Putamen (tissue), 1 donor: ENCODE measurements around the gene CSF2RB.

Source experiments
- DNase-seq: peaks from one replicate; pipeline ENCODE4 v3.0.0-alpha.2; 2016; ENCODE audit warnings: low spot score

CSF2RB gene

GRCh38 chr22:36936362-36937116, 23.1 kb downstream of the CSF2RB start:
- DNase-seq: no peak

- DNase-seq: no peak
Measured at GRCh38 chr22:36937319-36938027, 24.0 kb downstream of the CSF2RB start.

GRCh38 chr22:36938028-36938425, 24.6 kb downstream of the CSF2RB start:
- no peak for DNase-seq

GRCh38 chr22:36938886-36939285, 25.5 kb downstream of the CSF2RB start:
- no peak for DNase-seq

GRCh38 chr22:36940676-36941075, 27.2 kb downstream of the CSF2RB start:
- DNase-seq: no peak

- no peak for DNase-seq
Measured at GRCh38 chr22:36942556-36942955, 29.1 kb downstream of the CSF2RB start.

- DNase-seq: no peak
Measured at GRCh38 chr22:36946421-36947158, 33.2 kb downstream of the CSF2RB start.

- no peak for DNase-seq
Measured at GRCh38 chr22:36948273-36949225, 35.1 kb downstream of the CSF2RB start.

GRCh38 chr22:36950797-36951590, 37.6 kb downstream of the CSF2RB start:
- DNase-seq: no peak

GRCh38 chr22:36951746-36952145, 38.3 kb downstream of the CSF2RB start:
- DNase-seq: no peak

GRCh38 chr22:36953239-36954080, 40.0 kb downstream of the CSF2RB start:
- DNase-seq: no peak

- DNase-seq: no peak
Measured at GRCh38 chr22:36954251-36955014, 41.0 kb downstream of the CSF2RB start.

- no peak for DNase-seq
Measured at GRCh38 chr22:36955691-36956090, 42.3 kb downstream of the CSF2RB start.

- DNase-seq: no peak
Measured at GRCh38 chr22:36958366-36958765, 44.9 kb downstream of the CSF2RB start.

GRCh38 chr22:36961626-36962025, 48.2 kb downstream of the CSF2RB start:
- DNase-seq: no peak

GRCh38 chr22:36963302-36963701, 49.9 kb downstream of the CSF2RB start:
- DNase-seq: no peak

GRCh38 chr22:36964106-36964505, 50.7 kb downstream of the CSF2RB start:
- no peak for DNase-seq

- no peak for DNase-seq
Measured at GRCh38 chr22:36965696-36966095, 52.3 kb downstream of the CSF2RB start.
